Measurements from ENCODE around the gene TAGLN3. TPM values are rescaled to one million over a fixed set of nuclear protein-coding genes. Genes with fewer than 3 reads are reported as not detected.

TAGLN3 gene
- total RNA-seq, 3 donors from 2014 or later = not detected

DNA sequence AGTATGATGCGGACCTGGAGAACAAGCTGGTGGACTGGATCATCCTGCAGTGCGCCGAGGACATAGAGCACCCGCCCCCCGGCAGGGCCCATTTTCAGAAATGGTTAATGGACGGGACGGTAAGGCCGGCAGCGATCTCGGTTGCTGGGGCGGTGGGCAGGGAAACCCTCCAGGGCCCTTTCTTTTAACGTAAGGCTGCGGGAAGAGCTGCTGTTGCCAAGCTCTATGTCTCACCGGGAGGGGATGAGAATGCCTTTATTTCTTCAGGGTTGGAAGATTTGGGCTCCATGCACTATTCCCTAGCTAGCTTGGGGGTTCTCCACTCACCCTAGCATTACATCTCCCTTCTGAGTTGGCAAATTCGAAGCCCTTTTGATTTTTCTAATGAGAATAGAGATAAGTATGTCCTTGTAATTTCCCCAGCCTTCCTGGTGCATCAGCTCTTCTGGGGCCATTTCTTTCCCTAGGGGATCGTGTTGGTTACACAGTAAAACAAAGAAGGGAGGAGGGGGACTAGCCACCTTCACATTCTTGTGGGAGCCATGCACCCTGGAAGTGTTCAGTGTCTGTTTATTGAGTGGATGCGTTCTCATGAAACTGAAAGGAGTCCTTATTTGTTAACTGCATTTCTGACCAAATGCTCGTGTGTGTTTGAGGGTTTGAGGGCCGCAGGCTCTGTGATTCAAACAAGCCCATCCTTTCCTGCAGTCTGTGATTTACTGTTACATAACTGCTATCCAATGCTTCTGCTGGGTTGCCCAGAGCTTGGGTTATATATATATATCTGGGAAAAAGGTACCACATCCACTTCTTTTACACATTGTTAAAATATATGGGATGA is 982 bp downstream of the TAGLN3 start:
- Histone ChIP-seq H3K27ac (no peak overlapping the region), H3K27me3 (no peaks in the 10 kb centered on the region), H3K36me3 (no peaks in the 10 kb centered on the region), H3K9me3 (no peaks in the 10 kb centered on the region), H3K4me3 (peak overlapping the region; percentile 15 to 67 (median 43)), H3K4me1 (no peaks in the 10 kb centered on the region)
- TF ChIP-seq CTCF (IDR thresholded peaks at IDR 0.05) = no peak
- TF ChIP-seq POLR2AphosphoS5 (IDR thresholded peaks at IDR 0.05) = no peak
- TF ChIP-seq POLR2A (IDR thresholded peaks at IDR 0.05) = no peak
- intact Hi-C loops (cut with DNase I; ENCODE audit: low total_unique reads) = loop anchor here (5.0 kb wide), 1 partner anchor 1388 kb away; no protein-coding TSS in a partner anchor
- no peak for DNase-seq (ENCODE audit: low spot score in 2 of 2)

DNA sequence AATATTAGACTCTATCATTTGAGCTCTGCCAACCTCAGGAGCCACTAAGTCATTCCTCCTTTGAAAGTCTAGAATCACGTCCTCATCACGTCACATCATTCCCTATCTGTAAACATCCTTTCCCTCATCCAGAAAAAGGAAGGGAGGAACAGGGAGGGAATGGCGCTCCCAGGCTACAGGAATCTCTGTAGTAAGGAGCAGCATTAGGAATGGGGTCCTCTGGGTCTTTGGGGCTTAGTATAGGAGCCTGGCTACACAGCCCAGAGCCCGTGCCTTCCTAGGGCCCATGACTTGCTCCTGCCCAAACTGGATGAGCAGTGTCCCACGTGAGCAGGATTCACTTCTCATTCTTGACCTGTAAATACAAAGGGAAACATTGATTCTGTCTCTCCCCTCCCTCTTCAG is 1.6 kb downstream of the TAGLN3 start:
- H3K36me3 ChIP-seq = no peaks in the 10 kb centered on the region
- TF ChIP-seq CTCF (IDR thresholded peaks at IDR 0.05) (no peak), POLR2AphosphoS5 (IDR thresholded peaks at IDR 0.05) (no peak), POLR2A (IDR thresholded peaks at IDR 0.05) (no peak)
- no peaks in the 10 kb centered on the region for H3K9me3 ChIP-seq
- H3K27ac ChIP-seq = no peak overlapping the region
- intact Hi-C loops (cut with DNase I; ENCODE audit: low total_unique reads) = no loop called here
- no peak overlapping the region for H3K4me3 ChIP-seq
- no peaks in the 10 kb centered on the region for H3K4me1 ChIP-seq
- H3K27me3 ChIP-seq = no peaks in the 10 kb centered on the region
- no peak for DNase-seq (ENCODE audit: low spot score in 2 of 2)

DNA sequence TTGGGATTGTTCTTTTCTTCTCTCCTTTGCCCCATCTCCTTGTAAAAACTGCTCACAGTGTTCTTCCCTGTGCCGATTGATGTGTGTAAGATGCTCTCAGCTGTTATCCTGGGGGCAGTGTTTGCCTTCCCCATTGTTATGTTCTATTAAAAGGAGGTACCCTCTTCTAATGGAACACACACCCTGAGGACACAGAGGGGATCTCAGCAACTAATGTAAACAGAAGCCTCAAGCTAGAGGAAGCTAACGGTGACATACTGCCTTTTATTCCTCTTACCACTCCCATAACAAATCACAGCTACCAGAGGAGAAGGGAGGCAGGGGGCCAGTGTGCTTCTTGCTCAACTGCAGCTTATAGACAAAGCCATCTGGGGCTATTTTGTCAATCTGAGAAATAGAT is 2.2 kb downstream of the TAGLN3 start:
- DNase-seq (ENCODE audit: low spot score in 2 of 2) = no peak
- TF ChIP-seq CTCF (IDR thresholded peaks at IDR 0.05) = no peak
- H3K9me3 ChIP-seq = no peaks in the 10 kb centered on the region
- H3K27me3 ChIP-seq = no peaks in the 10 kb centered on the region
- no peaks in the 10 kb centered on the region for H3K4me1 ChIP-seq
- no peak overlapping the region for H3K4me3 ChIP-seq
- no peaks in the 10 kb centered on the region for H3K36me3 ChIP-seq
- intact Hi-C loops (cut with DNase I; ENCODE audit: low total_unique reads) = no loop called here
- no peak overlapping the region for H3K27ac ChIP-seq

DNA sequence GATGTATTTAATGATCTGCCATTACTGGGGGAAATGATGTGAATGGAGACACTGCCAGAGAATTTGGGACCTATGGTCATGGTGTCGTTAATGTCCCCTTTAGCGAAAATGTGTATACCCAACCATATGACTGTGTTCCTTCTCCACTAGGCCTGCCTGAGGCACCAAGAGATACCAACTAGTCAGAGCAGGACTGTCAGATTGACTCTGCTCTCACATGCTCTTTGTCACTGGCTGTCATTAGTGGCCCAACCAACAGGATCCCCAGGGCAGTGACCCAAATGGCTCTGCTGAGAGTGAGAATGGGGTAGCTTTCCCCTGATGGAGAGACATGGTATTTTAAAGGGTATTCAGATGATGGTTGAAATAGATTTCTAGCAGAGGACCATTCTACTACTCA is 2.8 kb downstream of the TAGLN3 start:
- intact Hi-C loops (cut with DNase I; ENCODE audit: low total_unique reads) = no loop called here
- no peak overlapping the region for H3K27ac ChIP-seq
- H3K36me3 ChIP-seq = no peaks in the 10 kb centered on the region
- H3K27me3 ChIP-seq = no peaks in the 10 kb centered on the region
- no peak for DNase-seq (ENCODE audit: low spot score in 2 of 2)
- no peaks in the 10 kb centered on the region for H3K9me3 ChIP-seq
- TF ChIP-seq POLR2A (IDR thresholded peaks at IDR 0.05) = no peak
- TF ChIP-seq CTCF (IDR thresholded peaks at IDR 0.05) = no peak
- no peak for TF ChIP-seq POLR2AphosphoS5 (IDR thresholded peaks at IDR 0.05)
- no peaks in the 10 kb centered on the region for H3K4me1 ChIP-seq
- H3K4me3 ChIP-seq = no peak overlapping the region

- Histone ChIP-seq H3K36me3 (no peaks in the 10 kb centered on the region), H3K27me3 (no peaks in the 10 kb centered on the region), H3K4me1 (no peaks in the 10 kb centered on the region), H3K27ac (no peak overlapping the region), H3K9me3 (no peaks in the 10 kb centered on the region), H3K4me3 (no peak overlapping the region)
- TF ChIP-seq POLR2A (IDR thresholded peaks at IDR 0.05) (no peak), CTCF (IDR thresholded peaks at IDR 0.05) (no peak), POLR2AphosphoS5 (IDR thresholded peaks at IDR 0.05) (no peak)
- intact Hi-C loops (cut with DNase I; ENCODE audit: low total_unique reads) = no loop called here
- DNase-seq (ENCODE audit: low spot score in 2 of 2) = no peak
Observed at GRCh38 chr3:112002096-112002971, 3.6 kb downstream of the TAGLN3 start.
